Measurements from ENCODE around the gene DGKB.

DNA sequence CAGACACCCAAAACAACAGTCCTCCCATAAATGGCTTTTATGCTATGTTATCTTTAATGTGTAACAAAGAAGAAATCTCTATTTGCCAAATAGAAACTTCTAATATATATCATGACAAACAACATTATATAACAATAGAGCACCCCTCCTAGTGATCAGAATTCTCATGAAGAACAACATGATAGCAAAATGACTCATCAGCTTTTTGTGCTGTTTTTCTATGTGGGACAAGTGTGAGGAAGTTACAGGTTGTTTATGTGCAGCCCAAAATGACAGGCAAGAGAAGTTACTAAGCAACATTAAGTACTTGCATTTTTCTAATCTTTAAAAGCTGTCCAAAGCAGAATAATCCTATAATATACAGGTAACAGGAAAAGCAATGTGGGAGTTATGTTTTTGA lies 7.7 kb downstream of the DGKB start:
- TF ChIP-seq, protein P1, sequence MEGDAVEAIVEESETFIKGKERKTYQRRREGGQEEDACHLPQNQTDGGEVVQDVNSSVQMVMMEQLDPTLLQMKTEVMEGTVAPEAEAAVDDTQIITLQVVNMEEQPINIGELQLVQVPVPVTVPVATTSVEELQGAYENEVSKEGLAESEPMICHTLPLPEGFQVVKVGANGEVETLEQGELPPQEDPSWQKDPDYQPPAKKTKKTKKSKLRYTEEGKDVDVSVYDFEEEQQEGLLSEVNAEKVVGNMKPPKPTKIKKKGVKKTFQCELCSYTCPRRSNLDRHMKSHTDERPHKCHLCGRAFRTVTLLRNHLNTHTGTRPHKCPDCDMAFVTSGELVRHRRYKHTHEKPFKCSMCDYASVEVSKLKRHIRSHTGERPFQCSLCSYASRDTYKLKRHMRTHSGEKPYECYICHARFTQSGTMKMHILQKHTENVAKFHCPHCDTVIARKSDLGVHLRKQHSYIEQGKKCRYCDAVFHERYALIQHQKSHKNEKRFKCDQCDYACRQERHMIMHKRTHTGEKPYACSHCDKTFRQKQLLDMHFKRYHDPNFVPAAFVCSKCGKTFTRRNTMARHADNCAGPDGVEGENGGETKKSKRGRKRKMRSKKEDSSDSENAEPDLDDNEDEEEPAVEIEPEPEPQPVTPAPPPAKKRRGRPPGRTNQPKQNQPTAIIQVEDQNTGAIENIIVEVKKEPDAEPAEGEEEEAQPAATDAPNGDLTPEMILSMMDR (conservative IDR thresholded peaks at IDR 0.05; ENCODE audit: low read depth, low read length): no peak
- TF ChIP-seq EZH2 (IDR thresholded peaks at IDR 0.05; ENCODE audit: borderline replicate concordance, low read depth, low read length, poor library complexity, severe bottlenecking): no peak
